ENCODE results near the gene CYP11A1.

DNA sequence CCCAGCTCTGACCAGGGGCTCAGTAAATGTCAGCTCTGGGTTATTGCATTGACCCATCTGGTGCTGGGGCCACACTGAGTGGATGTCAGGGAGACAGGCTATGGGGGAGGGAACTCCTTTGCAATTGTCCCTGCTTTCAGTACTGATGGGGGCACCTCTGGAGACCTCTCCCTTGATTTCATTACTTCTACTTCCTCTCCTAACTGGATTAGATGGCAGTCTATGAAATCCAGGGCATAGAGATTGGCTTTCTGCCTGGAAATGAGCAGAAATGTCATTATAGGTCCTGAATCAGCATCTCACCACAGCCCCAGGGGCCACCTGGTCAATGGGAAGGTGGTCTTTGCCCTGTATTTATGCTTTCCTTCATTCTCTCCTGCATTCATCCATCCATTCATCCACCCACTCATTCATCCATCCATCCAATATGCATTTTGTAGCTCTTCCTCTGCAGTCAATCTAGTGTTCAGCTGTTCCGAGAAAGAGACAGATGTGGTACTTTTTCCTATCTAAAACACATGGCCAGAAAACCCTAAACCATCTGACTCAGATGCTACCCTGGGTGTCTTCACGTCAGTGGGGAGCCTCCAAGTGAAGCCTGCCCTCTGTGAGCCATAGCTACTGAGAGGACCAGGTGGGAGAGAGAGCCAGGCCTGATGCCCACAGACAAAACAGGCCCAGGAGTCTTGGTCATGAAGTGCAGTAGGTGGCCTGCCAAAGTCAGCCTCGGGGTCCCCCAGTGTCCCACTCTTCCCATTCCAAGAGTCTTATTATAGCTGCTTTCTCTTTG, 74.2 kb downstream of the CYP11A1 start:
- TF ChIP-seq, protein P1, sequence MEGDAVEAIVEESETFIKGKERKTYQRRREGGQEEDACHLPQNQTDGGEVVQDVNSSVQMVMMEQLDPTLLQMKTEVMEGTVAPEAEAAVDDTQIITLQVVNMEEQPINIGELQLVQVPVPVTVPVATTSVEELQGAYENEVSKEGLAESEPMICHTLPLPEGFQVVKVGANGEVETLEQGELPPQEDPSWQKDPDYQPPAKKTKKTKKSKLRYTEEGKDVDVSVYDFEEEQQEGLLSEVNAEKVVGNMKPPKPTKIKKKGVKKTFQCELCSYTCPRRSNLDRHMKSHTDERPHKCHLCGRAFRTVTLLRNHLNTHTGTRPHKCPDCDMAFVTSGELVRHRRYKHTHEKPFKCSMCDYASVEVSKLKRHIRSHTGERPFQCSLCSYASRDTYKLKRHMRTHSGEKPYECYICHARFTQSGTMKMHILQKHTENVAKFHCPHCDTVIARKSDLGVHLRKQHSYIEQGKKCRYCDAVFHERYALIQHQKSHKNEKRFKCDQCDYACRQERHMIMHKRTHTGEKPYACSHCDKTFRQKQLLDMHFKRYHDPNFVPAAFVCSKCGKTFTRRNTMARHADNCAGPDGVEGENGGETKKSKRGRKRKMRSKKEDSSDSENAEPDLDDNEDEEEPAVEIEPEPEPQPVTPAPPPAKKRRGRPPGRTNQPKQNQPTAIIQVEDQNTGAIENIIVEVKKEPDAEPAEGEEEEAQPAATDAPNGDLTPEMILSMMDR (IDR thresholded peaks at IDR 0.05 in 4 of 5, conservative IDR thresholded peaks at IDR 0.05 in 1 of 5): no peak
- no peak for TF ChIP-seq POLR2A (IDR thresholded peaks at IDR 0.05)

Data from gastrocnemius medialis (tissue), 4 donors.